HL-60/S4 treated with phorbol 12-myristate 13-acetate at 8.2 ng/mL for 4 days and 3 days (cell line): Measurements from ENCODE around the gene WWOX.

ENCODE experiments used
- in situ Hi-C: fragments of 300-500 bp; cut with MboI; formaldehyde crosslinking; loops from 2 replicates; pipeline ENCODE4 v1.15.0; 2022; ENCODE audit warnings: low sequenced_read_pairs

The WWOX gene

DNA sequence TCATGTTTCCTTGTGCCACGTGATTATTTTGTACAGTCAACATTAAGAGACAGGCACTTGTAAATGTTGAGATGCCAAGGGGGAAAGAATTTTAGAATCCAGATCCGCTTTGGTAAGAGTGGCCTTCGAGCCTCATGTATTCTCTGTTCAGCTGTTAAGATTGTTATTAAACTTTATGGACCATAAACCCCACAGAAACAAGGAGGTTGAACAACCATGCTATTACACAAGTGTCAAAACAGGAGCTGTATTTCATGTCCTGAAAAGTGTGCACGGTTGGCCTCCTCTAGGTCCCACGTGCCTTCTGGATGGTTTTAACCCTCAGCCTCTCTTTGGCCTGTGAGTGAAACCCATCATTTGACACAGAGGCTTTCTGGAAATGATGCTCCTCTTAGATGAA lies 809.8 kb downstream of the WWOX start:
- in situ Hi-C loops: no loop called here

- in situ Hi-C loops: no loop called here
Measured at GRCh38 chr16:78915811-78916345, 816.4 kb downstream of the WWOX start.

- in situ Hi-C loops: no loop called here
Measured at GRCh38 chr16:78916928-78917545, 817.6 kb downstream of the WWOX start.

DNA sequence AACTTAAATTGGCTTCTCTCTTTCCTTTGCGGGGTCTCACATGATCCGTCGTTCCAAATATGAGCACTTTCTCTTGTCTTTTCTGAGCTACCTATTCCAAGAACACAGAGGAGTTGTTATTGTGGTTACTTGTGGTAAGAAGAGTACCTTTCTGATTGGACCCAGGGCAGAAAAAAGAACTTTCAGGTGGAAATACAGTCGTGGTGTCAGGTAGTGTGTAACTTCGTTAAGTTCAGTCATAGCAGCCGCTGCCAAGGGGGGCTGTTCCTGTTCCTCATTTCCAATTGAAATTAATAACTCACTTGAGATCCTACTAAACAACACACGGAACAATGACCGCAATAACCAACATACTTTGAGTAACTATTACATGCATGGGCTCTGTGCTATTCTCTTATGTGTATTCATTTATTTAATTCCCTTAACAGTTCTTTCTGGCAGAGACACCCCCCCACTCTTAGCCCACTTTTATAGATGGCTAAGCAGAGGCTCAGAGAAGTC lies 819.4 kb downstream of the WWOX start:
- in situ Hi-C loops: no loop called here

DNA sequence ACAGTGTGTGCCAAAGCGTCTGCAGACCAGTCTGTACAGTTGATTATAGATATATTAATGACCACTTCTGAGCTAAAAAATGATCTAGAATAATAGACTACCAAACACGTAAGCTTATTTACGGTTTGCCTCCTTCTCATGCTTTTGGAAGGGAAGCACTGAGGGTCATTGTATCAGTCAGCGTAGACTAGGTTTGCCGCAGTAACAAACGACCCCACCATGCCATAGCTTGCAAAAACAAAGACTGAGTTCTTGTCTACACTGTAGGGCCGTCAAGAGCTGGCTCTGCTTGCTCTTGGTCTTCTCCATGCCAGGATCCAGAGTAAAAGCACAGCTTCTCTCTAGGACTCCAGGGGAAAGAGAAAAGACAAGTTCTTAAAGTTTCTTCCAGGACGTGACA lies 820.4 kb downstream of the WWOX start:
- in situ Hi-C loops: no loop called here

- in situ Hi-C loops: no loop called here
Measured at GRCh38 chr16:78920621-78921020, 821.2 kb downstream of the WWOX start.

GRCh38 chr16:78925083-78925767 lies 825.8 kb downstream of the WWOX start:
- in situ Hi-C loops: no loop called here

GRCh38 chr16:78926723-78927210 lies 827.3 kb downstream of the WWOX start:
- in situ Hi-C loops: no loop called here

DNA sequence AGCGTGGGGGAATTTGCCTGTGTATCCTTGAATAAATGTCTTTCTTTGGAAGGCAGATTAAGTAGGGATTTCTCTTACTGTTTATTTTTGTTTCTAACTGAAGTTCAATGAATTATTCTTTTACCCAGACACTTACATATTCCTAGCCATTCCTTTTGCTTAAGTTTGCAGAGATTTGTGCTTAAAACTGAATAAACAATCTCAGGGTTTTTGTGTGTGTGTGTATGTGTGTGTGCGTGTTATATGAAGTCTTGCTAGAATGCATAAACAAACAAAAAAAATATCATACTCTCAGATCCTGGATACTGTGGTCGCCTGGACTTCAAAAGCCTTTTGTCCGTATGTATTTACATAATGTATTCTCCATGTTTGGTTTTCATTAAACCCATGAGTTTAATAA lies 828.3 kb downstream of the WWOX start:
- in situ Hi-C loops: no loop called here

GRCh38 chr16:78929841-78930240 lies 830.4 kb downstream of the WWOX start:
- in situ Hi-C loops: no loop called here

DNA sequence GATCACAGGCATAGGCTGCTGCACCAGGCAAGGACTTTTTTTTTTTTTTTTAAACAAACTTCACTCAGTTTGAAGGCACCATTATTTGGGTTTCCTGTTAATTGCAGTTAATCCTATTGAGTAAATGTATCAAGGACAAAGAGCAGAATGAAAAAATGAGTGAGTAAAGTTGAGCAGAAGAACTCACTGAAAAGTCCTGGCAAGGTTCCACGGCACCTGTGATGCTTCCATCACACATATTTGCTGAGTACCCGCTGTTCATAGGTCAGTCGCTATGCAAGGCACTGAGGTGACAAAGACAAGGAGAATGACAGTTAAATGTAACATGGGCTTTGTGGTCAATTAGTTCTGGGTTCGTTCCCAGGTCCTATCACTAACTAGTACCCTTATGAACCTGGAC lies 831.1 kb downstream of the WWOX start:
- in situ Hi-C loops: no loop called here

- in situ Hi-C loops: no loop called here
Measured at GRCh38 chr16:78931267-78931666, 831.8 kb downstream of the WWOX start.

- in situ Hi-C loops: no loop called here
Measured at GRCh38 chr16:78931678-78932077, 832.2 kb downstream of the WWOX start.

DNA sequence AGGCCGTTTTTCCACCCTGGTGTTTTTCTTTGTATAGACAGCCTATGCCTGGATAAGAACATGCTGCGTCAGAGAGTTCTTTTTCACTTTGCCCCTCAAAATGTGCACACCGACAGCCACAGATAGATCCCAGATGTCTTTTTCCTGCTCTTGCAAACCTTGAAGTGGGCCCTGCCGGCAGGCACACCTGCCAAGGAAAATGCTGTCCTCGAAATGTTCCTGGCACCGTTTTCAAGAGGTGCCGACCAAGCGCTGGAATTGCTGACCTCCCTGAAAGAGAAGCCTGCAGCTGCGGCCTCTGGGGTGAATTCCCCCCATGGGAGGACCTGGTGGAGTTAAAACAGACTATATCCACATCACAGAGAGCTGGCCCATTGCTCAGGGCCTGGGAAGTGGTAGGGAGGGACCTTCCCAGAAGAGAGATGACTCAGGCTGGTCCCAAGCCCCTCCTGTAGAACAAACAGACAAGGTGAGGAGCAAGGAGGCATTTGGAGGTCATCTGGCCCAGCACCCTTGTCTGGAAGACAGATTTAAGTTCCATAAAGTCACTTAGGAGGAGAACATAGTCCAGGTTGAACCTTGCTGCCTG lies 833.0 kb downstream of the WWOX start:
- in situ Hi-C loops: no loop called here

DNA sequence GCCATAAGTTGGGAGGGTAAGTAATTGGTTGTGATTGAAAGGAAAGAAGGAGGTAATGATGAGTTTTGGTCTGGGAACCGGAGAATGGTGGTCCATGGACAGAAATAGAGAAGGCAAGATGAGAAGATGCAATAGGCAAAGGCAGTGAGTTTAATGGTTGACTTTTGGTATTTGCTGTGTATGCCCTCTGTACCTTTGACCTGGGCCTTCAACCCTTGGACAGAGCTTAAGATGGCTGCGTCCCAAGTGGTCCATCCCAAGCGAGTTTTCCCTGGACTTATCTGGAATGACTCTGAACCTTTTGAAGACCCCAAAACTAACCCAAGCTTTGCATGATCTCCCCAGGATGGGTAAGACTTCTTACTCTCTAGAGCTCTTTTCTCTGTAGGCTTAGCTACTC lies 836.6 kb downstream of the WWOX start:
- in situ Hi-C loops: no loop called here

- in situ Hi-C loops: no loop called here
Measured at GRCh38 chr16:78939597-78939996, 840.1 kb downstream of the WWOX start.

DNA sequence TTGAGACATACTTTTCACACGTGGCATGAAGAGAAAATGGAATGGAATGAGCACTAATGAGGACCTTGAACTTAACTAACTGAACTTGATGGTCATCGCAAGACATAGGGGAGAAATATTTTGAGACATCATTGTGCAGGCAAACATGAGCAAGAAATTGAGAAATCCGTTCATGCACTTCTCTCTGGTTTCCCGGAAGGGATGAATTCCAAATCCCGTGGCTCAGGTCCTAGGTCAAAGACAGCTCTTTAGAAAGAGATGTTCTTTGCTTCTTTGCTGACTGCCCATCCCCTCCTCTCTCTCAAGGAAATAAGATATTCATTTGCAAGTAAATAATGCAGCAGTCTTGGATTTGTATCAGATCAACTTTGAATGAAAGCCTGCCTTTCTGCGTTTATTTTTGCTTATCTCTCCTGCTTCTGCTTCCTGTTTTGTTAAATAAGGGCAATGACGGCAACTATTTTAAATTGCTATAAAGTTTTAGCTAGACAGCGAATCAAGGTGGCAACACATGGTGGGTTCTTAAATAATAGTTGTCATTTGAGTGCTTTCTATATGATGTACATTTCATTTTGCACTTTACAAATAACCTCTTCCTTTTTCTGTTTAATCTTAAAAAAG lies 843.3 kb downstream of the WWOX start:
- in situ Hi-C loops: no loop called here

- in situ Hi-C loops: no loop called here
Measured at GRCh38 chr16:78945336-78945735, 845.9 kb downstream of the WWOX start.

- in situ Hi-C loops: no loop called here
Measured at GRCh38 chr16:78946556-78946955, 847.1 kb downstream of the WWOX start.

DNA sequence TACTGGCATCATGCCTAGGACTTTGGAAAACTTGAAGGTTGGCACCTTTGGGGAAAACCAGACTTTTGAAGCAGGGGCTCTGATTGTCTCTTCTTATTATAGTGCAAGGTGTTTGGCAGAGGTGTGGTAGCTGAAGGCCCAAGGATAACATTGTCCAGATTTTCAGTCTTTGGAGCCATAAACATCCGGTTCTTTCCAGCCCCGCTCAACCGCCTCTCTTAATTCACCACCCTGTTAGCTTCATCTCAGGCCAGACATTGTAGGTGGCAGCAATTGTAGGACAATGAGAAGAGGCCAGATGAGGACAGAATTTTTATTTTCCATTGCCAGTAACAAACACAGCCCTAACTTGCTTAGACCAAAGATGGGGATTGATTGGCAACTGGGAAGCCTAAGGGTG lies 851.3 kb downstream of the WWOX start:
- in situ Hi-C loops: no loop called here

DNA sequence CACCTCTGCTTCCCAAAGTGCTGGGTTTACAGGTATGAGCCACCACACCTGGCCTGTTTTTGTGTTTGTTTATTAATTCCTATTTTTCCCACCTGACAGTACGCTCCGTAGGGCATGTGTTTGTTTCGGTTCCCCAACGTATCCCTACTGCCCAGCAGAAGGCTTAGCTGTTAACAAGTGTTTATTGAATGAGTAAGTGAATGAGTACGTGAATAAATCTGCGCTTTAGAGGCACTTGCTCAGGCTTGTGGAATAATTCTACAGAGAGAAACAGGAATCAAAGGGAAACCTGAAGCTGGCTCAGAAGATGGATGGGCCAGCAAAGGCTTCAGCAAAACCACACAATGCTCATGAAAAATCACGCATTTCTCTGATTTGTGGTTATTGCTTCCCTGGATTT lies 853.2 kb downstream of the WWOX start:
- in situ Hi-C loops: no loop called here
